ENCODE measurements around the gene CARM1. TPM values are rescaled to one million over a fixed set of nuclear protein-coding genes. Genes with fewer than 3 reads are reported as not detected.
A peak's percentile ranks its signal among the peaks of the same experiment; 100 is the strongest.
"Not testable (repeated sequence)": the region's sequence is repeated elsewhere in the genome, so short reads cannot be mapped to it uniquely, and the experiment has no call there.

Gene CARM1
- 39.5 TPM for total RNA-seq
- long read RNA-seq, transcript CARM1-201 (16 exons, 3,330 nt), result major isoform, 40 of 55 reads
- long read RNA-seq, transcript CARM1-202 (15 exons, 2,722 nt), result minor isoform, 6 of 55 reads
- long read RNA-seq, partial matches to known transcripts, result 6 of 55 reads
- long read RNA-seq, other reads (novel, unspliced or antisense), result 3 of 55 reads

DNA sequence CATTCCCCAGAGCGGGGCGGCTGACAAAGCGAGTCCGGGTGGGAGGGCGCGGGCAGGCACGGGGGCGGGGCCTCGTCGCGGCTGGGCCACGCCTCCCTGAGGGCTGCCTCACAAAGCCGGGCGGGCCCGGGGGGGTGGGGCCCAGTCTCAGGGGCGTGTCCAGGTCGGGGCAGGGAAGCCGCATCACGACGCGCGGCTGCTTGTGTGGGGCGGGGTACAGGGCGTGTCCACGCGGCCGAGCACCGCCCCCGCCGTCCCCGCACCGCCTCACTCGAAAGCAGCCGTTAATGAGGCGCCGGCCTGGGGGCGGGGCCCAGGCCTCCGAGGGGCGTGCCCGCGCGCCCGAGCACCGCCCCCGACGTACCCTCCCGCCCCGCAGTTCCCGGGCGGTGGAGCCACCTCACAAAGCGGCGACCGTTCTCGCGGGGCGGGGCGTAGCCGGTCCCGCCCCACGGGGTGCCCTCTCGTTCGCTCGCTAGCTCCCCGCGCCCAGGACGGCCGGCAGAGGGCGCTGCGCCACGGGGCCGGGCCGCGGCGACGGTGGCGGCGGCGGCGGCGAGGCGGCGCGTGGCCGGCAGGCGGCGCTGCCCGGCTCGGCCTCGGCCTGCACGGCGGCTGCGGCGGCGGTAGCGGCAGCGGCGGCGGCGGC is at the start of gene CARM1:
CARM1 (plus strand) TSS at position 599 of the 649 bp plus-strand sequence. CDS start 150 bp downstream, outside the sequence.
- peak; percentile 100 for DNase-seq (ENCODE audit: missing footprints)
- intact Hi-C loops (cut with DNase I), result loop anchor here (2.0 kb wide), 3 partner anchors 34 to 102 kb away; partner anchors contain the start of genes TIMM29, TMED1 and YIPF2
- peak; percentile 97 for ATAC-seq

DNA sequence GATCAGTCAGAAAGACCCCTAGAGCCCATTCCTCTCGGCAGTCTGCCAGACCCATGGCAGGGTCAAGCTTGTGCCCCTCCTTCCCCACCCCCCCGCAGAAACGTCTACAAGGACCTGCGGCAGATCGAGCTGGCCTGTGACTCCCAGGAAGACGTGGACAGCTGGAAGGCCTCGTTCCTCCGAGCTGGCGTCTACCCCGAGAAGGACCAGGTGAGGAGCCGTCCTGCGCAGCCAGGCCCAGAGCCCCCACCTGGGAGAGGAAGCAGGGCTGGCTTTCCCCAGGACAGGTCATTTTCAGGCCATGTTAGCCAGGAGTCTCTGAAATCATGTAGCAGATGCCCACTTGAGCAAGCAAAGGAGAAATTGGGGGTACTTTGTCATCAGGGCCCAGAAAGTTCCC is 47.7 kb upstream of the CARM1 start:
- intact Hi-C loops (cut with DNase I), result no loop called here
- ATAC-seq (no peak), DNase-seq (ENCODE audit: missing footprints) (no peak)

DNA sequence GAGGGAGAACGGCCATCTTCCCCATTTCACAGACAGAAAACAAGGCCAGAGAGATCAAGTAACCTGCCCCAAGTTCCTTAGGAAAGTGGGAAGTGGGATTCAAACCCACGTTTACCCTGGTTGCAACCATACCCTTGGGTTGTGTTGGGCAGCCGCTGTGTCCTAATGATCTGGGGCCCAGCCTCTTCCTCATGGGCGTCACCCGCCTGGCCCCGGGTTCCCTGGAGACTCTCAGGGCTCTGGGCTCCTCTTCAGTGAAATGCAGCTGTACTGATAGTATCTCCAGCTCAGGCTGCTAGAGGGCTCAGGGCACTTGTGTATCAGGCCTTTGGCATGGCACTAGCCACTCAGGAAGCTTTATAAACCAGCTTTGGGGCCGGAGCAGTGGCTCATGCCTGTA is 45.1 kb upstream of the CARM1 start:
- ATAC-seq (no peak), DNase-seq (ENCODE audit: missing footprints) (no peak)
- intact Hi-C loops (cut with DNase I), result no loop called here

DNA sequence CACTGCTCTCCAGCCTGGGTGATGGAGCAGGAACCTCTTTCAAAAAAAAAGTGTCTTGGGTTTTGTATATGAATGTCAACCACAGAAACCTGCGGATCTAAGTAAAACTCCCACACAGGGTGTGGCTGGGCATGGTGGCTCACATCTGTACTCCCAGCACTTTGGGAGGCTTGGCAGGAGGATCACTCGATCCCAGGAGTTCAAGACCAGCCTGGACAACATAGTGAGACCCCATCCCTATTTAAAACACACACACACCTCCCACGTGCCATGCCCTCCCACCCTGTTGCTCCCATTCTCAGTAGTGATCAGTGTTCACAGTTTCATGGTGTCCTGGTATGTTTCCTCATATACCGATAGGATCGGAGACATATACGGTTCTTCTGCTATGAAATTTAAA is 44.5 kb upstream of the CARM1 start:
- intact Hi-C loops (cut with DNase I), result no loop called here
- DNase-seq (ENCODE audit: missing footprints) (no peak), ATAC-seq (no peak)

DNA sequence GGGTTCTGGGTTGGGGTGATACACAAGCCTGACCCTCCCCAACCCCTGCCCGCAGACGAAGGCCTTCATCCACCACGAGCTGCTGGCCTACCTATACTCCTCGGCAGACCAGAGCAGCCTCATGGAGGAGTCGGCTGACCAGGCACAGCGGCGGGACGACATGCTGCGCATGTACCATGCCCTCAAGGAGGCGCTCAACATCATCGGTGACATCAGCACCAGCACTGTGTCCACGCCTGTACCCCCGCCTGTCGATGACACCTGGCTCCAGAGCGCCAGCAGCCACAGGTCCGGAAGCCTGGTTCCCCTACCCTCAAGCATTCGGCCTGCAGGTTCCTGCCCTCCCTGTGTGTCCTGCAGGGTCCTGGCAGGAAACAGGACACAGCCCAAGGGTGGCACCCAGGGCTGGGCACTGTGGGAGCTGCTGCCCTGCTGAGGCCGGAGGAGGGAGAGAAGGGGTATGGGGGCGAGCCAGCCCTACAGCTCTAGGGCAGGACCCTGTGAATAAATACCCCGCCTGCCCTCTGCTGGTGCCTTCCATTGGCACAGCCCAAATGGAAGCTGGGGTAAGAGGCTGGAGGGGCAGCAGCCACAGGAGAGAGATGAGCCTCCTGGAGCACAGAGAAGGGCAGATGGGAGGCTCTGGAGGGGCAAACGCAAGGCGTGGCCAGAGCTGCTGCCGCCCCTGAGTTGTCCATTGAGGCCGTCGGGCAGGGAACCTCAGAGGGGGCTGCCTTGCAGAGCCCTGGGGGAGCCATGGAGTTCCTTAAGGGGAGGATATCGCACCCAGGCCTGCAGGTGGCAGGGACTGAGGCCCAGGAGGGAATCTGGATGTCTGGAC is 42.2 kb upstream of the CARM1 start:
- peak; percentile 55 for DNase-seq (ENCODE audit: missing footprints)
- no peak for ATAC-seq
- intact Hi-C loops (cut with DNase I), result no loop called here

DNA sequence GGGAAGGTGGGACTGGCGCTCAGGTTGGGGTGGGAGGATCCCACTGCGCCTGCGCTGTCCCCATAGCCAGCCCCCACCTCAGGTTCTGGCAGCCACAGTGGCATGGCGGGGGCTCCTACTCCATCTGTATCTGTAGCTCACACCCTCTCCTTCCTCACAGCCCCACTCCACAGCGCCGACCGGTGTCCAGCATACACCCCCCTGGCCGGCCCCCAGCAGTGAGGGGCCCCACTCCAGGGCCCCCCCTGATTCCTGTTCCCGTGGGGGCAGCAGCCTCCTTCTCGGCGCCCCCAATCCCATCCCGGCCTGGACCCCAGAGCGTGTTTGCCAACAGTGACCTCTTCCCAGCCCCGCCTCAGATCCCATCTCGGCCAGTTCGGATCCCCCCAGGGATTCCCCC is 41.4 kb upstream of the CARM1 start:
- DNase-seq (ENCODE audit: missing footprints) (peak; percentile 50), ATAC-seq (no peak)
- intact Hi-C loops (cut with DNase I), result no loop called here

DNA sequence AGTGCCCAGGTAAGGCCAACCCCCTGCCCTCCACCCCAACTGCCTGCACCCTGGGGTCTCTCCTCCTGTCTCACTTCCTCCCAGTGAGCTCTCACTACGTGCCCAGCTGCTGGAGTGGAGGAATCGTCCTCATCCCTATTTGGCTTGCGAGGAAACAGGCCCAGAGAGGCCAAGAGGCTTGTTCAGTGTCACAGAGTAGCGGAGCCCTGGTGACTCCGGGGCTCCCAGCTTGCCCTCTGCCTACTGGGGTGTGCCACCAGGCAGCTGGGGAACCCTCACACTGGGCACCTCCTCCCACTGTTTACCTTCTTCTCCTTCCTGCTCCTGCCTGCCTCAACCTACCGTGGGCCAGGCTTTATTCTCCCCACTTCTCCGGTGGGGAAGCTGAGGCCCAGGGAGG is 41.0 kb upstream of the CARM1 start:
- DNase-seq (ENCODE audit: missing footprints), result no peak
- no peak for ATAC-seq
- intact Hi-C loops (cut with DNase I), result no loop called here

DNA sequence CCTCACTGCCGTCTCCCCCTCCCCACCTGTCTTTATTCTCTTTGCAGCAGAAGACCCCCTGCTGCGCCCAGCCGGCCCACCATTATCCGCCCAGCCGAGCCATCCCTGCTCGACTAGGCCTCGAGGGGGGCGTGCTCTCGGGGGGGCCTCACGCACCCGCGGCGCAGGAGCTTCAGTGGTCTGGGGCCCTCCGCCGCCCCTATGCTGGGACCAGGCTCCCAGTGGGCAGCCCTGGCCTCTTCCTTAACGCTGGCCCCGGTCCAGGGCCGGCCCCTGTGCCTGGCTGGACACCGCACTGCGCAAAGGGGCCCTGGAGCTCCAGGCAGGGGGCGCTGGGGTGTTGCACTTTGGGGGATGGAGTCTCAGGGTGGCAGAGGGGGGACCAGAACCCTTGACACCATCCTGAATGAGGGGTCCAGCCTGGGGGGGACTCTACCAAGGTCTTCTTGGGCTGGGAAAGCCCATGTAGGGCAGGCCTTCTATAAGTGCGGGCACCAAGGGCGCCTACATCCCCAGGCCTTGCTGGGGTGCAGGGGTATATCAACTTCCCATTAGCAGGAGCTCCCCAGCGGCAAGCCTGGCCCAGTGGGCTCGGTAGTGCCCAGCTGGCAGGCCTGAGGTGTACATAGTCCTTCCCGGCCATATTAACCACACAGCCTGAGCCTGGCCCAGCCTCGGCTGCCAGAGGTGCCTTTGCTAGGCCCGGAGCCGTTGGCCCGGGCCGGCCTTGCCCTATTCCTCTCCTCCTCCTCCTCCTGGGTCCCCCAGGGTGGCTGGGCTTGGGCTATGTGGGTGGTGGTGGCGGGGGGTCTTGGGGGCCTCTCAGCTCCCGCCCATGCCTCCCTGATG is 40.2 kb upstream of the CARM1 start:
- DNase-seq (ENCODE audit: missing footprints) (peak; percentile 58), ATAC-seq (no peak)
- intact Hi-C loops (cut with DNase I), result no loop called here

DNA sequence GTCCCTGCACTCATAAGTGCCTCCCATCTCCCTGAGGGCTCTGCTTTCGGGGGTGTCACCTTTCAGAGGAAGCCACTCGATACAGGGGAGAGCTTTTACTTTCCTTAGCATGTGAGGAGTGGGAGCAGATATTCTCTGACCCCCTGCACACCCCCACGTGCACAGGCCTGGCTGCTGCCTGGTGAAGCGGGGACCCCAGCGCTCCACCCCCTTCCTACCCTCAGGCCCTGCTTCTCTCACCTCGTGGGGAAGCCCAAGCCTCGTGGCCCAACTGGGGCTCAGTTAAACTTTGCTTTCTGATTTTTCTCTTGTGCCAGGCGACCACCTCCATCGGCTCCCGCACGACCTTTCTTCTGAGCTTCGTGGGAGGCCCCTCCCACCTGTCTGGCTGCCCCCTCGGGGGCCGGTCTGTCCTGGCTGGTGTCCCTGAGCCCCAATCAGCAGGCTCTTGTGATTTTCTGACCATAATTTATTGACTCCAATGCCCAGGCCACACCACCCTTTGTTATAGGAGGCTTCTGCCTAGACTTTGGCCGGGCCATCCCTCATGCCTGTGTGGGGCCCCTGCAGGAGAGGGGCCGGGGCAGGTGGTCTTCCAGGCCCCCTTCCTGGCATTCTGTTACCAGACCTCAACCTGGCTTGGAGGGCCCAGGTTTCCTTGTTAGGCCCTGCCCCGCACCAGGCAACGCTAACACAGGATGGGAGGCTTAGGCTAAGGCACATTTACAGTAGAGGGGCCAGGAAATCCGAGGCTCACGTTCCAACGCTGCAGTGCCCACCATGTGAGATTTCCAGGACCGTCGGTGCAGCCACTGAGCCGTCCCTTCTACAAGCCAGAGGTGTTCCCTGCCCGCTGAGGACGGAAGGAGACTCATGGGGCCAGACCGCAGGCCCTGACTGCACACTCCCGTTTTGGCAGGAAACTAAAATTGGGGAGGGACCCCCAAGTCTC is 39.1 kb upstream of the CARM1 start:
- DNase-seq (ENCODE audit: missing footprints) (peak; percentile 34), ATAC-seq (no peak)
- intact Hi-C loops (cut with DNase I), result no loop called here

DNA sequence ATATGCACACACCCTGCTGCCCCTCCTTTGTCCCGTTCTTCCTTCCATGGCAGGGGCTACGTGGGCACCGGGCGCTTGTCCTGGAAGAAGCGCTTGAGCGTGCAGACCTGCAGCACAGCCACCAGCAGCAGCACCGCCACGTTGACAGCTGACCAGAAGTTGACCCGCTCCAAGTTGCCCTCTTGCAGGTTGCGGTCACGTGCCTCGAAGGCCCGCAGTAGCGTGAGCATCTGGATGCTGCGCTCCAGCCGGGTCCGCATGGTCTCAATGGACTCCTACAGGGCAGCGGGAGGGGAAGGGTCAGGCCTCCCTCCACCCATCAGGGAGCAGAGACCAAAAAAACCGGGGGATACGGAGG is 38.4 kb upstream of the CARM1 start:
- DNase-seq (ENCODE audit: missing footprints), result no peak
- no peak for ATAC-seq
- intact Hi-C loops (cut with DNase I), result no loop called here

DNA sequence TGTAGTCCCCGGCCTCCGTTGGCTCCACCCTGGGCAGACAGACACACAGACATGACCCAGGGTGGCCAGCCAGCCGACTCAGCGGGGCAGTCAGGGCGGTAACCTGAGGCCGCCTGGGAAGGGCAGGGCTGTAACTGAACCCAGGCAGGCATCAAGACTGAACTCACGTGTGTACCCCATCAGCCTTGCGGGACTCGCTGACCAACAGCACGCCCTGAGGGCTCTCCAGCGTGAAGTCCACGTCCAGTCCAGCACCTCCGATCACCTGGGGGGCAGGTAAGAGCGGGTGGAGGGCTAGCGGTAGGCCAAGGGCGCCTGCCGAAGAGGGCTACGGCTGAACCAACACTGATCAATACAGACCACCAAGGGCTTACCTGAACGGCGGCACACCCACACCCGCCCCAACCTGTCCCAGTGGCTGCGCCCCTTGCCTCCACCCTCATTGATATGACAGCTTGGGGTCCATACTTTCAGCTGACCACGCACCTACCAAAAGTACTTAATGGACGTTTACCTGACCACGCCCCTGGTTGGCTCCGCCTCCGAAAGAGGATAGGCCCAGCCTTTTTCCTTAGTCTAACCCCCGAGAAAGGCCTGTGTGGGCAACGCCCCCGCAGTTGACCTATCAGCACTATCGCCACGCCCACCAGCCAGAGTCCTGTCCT is 36.1 kb upstream of the CARM1 start:
- DNase-seq (ENCODE audit: missing footprints) (no peak), ATAC-seq (no peak)
- intact Hi-C loops (cut with DNase I), result no loop called here

DNA sequence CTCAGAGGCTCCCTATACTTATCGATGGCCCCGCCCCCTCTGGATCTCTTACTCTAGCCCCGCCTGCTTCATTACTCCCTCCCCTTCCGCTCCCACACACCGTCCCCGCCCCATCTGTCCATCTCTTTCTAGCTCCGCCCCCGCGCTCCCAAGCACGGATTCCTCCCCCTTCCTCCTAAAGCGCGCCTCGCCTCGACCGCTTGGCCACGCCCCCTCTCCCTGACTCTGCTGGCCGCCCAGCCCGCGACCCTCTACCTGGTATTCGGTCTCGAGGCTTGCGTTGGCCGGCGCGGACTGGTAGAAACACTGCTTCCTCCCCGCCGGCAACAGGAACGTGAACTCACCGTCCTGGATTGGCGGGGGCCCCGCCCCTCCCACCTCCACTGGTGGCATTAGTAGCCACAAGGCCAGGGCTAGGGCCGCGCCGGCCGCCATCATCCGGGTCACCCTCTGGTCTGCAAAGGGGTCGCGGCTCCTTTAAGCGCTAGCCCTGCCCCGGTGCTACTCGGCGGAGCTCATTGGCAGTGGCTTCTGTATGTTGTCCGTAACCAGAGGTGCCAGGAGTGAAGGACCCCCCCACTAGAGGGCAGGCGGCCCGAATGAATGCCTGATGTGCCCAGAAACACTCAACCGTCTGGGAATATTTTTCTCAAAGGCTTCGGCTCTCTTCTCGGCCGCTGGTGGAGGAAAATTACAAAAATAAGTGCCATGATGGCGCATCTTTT is 35.4 kb upstream of the CARM1 start, which contains the start of gene TMED1:
TMED1 (minus strand) TSS at position 459 of the 725 bp plus-strand sequence; CDS start at position 438, 21 bp downstream.
- peak; percentile 95 for ATAC-seq
- intact Hi-C loops (cut with DNase I), result loop anchor here (1.0 to 2.0 kb wide), 2 partner anchors 35 to 119 kb away; partner anchors contain the start of gene CARM1
- DNase-seq (ENCODE audit: missing footprints), result peak; percentile 100

DNA sequence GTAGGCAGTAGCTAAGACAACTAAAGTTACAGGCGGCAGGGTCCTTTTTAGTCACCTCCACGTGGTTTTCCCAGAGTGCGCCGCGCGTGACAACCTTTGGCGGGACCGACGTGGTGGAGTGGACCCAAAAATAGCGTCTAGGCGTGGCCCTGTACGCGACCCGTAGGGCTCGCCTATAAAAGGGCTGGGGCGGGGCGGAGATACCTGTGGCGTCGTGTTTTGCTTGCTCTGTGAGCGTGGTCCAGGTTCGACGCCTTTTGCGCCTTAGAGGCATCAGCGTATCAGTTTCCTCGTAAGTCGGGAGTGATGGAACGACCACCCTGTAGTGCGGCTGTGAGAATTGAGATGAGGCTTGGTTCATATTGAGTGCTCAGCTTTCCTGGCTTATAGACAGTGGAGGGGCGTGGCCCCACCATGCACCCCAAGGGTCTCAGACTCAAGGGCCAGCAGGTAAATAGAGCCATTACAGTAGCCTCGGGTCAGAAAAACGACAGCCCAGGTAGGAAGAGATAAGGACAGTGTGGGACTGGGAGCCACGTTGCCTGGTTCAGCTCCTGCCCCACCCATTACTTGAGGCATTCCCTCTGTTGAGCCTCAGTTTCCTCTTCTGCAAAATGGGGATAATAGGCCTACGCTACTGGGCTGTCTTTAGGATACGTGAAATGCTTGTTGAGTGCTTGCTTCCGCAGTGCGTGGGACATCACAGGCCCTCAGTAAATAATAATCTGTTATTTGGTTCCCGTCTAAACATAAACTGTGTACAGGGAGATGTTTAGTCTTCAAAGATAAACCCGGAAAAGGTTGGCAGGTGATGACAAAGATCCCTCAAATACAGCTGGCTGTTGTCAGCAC is 34.6 kb upstream of the CARM1 start:
- DNase-seq (ENCODE audit: missing footprints) (peak; percentile 92), ATAC-seq (peak; percentile 56)
- intact Hi-C loops (cut with DNase I), result loop anchor here (1.0 to 2.0 kb wide), 2 partner anchors 34 to 119 kb away; partner anchors contain the start of gene CARM1

DNA sequence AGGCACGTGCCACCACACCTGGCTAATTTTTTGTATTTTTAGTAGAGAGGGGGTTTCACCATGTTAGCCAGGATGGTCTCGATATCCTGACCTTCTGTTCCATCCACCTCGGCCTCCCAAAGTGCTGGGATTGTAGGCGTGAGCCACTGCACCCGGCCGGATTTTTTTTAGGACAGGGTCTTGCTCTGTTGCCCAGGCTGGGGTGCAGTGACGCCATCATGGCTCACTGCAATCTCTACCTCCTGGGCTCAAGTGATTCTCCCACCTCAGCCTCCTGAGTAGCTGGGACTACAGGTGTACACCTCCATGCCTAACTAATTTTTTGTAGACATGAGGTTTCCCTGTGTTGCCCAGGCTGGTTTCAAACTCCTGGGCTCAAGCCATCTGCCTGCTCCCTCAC is 33.7 kb upstream of the CARM1 start:
- not testable (repeated sequence) for ATAC-seq
- intact Hi-C loops (cut with DNase I), result loop anchor here (2.0 kb wide), 1 partner anchor 33 kb away; the partner anchor contains the start of gene CARM1

DNA sequence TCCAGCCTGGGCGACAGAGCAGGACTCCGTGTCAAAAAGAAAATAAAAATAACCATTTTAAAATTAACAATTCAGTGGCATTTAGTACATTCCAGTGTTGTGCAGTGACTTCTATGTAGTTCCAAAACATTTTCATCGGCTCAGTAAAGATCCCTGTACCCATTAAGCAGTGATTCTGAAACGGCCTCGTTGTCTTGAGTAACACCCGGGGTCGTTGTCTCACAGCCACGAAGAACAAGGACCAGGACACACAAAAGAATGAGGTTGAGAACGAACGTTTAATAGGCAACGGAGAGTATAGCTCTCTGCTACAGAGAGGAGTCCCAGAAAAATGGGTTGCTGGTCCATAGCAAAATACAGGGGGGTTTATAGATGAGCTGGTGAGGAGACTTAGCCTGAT is 33.0 kb upstream of the CARM1 start:
- intact Hi-C loops (cut with DNase I), result no loop called here
- ATAC-seq (no peak), DNase-seq (ENCODE audit: missing footprints) (no peak)

More for the DNA sequence above, 33.7 kb upstream of the CARM1 start:
- not testable (repeated sequence) for DNase-seq (ENCODE audit: missing footprints)
